ENCODE data around the gene GPR161. TPM values are rescaled to one million over a fixed set of nuclear protein-coding genes. Genes with fewer than 3 reads are reported as not detected.

GPR161 gene
- total and polyA plus RNA-seq, 2 donors (not counting 1 experiment from before 2014, with no cell fraction given) = 10.2 to 18.7 TPM

DNA sequence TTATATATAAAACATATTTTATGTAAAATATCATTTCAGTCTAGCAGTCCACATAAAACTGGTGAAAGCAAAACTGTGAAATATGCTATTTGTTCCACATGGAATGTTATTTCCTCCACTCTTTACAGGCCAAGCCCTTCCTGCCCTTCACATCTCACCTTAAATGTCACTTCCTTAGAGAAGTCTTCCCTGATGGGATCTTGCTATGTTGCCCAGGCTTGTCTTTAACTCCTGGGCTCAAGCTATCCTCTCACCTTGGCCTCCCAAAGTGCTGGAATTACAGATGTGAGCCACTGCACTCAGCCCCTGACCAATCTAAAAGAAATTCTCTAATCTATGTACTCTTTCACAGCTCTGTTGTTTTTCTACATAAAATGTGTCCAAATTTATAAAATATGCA, 2.3 kb upstream of the GPR161 start:
- Histone ChIP-seq H3K9ac (ENCODE audit: insufficient read depth, low read length) (no peak overlapping the region), H3K4me3 (replicated peaks in 1 of 4; ENCODE audit: control extremely low read depth in 1 of 4, insufficient read depth in 1 of 4, low read depth in 3 of 4, low read length in 4 of 4) (no peak overlapping the region), H3K4me2 (ENCODE audit: extremely low read depth, insufficient read depth, low read length) (no peak overlapping the region), H3K36me3 (ENCODE audit: control insufficient read depth, insufficient read depth, low read length) (no peaks in the 10 kb centered on the region), H3K27me3 (ENCODE audit: control insufficient read depth, insufficient read depth, low read length) (no peaks in the 10 kb centered on the region), H3K79me2 (ENCODE audit: control insufficient read depth, insufficient read depth, low read length) (no peaks in the 10 kb centered on the region), H3K4me1 (ENCODE audit: control insufficient read depth, extremely low read depth, insufficient read depth, low read length) (peaks cover 9% of the 10 kb centered on the region), H3K9me3 (ENCODE audit: control insufficient read depth, insufficient read depth, low read depth, low read length) (no peaks in the 10 kb centered on the region), H4K20me1 (ENCODE audit: control insufficient read depth, extremely low read depth, insufficient read depth, low read length) (no peaks in the 10 kb centered on the region), H2AFZ (ENCODE audit: low read length) (no peak overlapping the region), H3K27ac (ENCODE audit: insufficient read depth, low read length) (no peak overlapping the region)
- TF ChIP-seq, protein P1, sequence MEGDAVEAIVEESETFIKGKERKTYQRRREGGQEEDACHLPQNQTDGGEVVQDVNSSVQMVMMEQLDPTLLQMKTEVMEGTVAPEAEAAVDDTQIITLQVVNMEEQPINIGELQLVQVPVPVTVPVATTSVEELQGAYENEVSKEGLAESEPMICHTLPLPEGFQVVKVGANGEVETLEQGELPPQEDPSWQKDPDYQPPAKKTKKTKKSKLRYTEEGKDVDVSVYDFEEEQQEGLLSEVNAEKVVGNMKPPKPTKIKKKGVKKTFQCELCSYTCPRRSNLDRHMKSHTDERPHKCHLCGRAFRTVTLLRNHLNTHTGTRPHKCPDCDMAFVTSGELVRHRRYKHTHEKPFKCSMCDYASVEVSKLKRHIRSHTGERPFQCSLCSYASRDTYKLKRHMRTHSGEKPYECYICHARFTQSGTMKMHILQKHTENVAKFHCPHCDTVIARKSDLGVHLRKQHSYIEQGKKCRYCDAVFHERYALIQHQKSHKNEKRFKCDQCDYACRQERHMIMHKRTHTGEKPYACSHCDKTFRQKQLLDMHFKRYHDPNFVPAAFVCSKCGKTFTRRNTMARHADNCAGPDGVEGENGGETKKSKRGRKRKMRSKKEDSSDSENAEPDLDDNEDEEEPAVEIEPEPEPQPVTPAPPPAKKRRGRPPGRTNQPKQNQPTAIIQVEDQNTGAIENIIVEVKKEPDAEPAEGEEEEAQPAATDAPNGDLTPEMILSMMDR (conservative IDR thresholded peaks at IDR 0.05 in 1 of 2, IDR thresholded peaks at IDR 0.05 in 1 of 2; ENCODE audit: low read depth in 1 of 2, low read length in 2 of 2) = no peak
- TF ChIP-seq EZH2 (IDR thresholded peaks at IDR 0.05; ENCODE audit: low read length, missing control alignments) = no peak
- DNase-seq (ENCODE audit: low read depth in 2 of 2) = no peak

DNA sequence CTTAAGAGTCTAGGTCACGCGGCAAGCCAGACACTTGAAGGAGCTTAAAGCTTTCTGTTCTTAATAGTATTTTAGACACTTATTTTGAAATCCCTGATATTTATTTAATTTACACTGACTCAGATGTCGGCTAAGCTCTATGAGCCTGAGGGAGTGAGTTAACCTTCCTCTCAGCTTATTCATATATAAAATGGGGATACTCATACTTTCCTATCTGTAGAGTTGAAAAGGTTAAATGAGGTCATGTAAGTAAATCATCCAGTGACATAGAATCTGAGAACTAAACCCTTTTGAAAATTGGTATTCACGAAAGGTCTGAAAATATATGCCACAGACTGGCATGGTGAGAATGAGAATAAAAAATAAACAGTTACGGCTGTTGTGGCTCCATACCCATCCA, 1.4 kb upstream of the GPR161 start:
- Histone ChIP-seq H3K9me3 (ENCODE audit: control insufficient read depth, insufficient read depth, low read depth, low read length) (no peaks in the 10 kb centered on the region), H3K27ac (ENCODE audit: insufficient read depth, low read length) (no peak overlapping the region), H3K4me1 (ENCODE audit: control insufficient read depth, extremely low read depth, insufficient read depth, low read length) (peaks cover 9% of the 10 kb centered on the region), H4K20me1 (ENCODE audit: control insufficient read depth, extremely low read depth, insufficient read depth, low read length) (no peaks in the 10 kb centered on the region), H3K9ac (ENCODE audit: insufficient read depth, low read length) (no peak overlapping the region), H2AFZ (ENCODE audit: low read length) (no peak overlapping the region), H3K36me3 (ENCODE audit: control insufficient read depth, insufficient read depth, low read length) (no peaks in the 10 kb centered on the region), H3K27me3 (ENCODE audit: control insufficient read depth, insufficient read depth, low read length) (no peaks in the 10 kb centered on the region), H3K4me3 (replicated peaks in 1 of 4; ENCODE audit: control extremely low read depth in 1 of 4, insufficient read depth in 1 of 4, low read depth in 3 of 4, low read length in 4 of 4) (no peak overlapping the region), H3K79me2 (ENCODE audit: control insufficient read depth, insufficient read depth, low read length) (no peaks in the 10 kb centered on the region), H3K4me2 (ENCODE audit: extremely low read depth, insufficient read depth, low read length) (no peak overlapping the region)
- TF ChIP-seq, protein P1 (conservative IDR thresholded peaks at IDR 0.05 in 1 of 2, IDR thresholded peaks at IDR 0.05 in 1 of 2; ENCODE audit: low read depth in 1 of 2, low read length in 2 of 2) = no peak
- TF ChIP-seq EZH2 (IDR thresholded peaks at IDR 0.05; ENCODE audit: low read length, missing control alignments) = no peak
- peak in 1 of 2 donors; percentile 26 for DNase-seq (ENCODE audit: low read depth in 2 of 2)

GRCh38 chr1:168137515-168137821, 738 bp upstream of the GPR161 start:
- Histone ChIP-seq H3K4me2 (ENCODE audit: extremely low read depth, insufficient read depth, low read length) (peak overlapping the region; percentile 98), H3K4me3 (replicated peaks in 1 of 4; ENCODE audit: control extremely low read depth in 1 of 4, insufficient read depth in 1 of 4, low read depth in 3 of 4, low read length in 4 of 4) (peak overlapping the region; percentile 64 to 87 (median 80)), H4K20me1 (ENCODE audit: control insufficient read depth, extremely low read depth, insufficient read depth, low read length) (no peaks in the 10 kb centered on the region), H3K4me1 (ENCODE audit: control insufficient read depth, extremely low read depth, insufficient read depth, low read length) (peaks cover 9% of the 10 kb centered on the region), H3K9ac (ENCODE audit: insufficient read depth, low read length) (peak overlapping the region; percentile 55), H3K27ac (ENCODE audit: insufficient read depth, low read length) (peak overlapping the region; percentile 59), H3K27me3 (ENCODE audit: control insufficient read depth, insufficient read depth, low read length) (no peaks in the 10 kb centered on the region), H3K36me3 (ENCODE audit: control insufficient read depth, insufficient read depth, low read length) (no peaks in the 10 kb centered on the region), H3K79me2 (ENCODE audit: control insufficient read depth, insufficient read depth, low read length) (no peaks in the 10 kb centered on the region), H2AFZ (ENCODE audit: low read length) (peak overlapping the region; percentile 99), H3K9me3 (ENCODE audit: control insufficient read depth, insufficient read depth, low read depth, low read length) (no peaks in the 10 kb centered on the region)
- TF ChIP-seq EZH2 (IDR thresholded peaks at IDR 0.05; ENCODE audit: low read length, missing control alignments) = no peak
- TF ChIP-seq, protein P1 (conservative IDR thresholded peaks at IDR 0.05 in 1 of 2, IDR thresholded peaks at IDR 0.05 in 1 of 2; ENCODE audit: low read depth in 1 of 2, low read length in 2 of 2) = no peak
- DNase-seq (ENCODE audit: low read depth in 2 of 2) = no peak
